Renal cortex interstitium (tissue), 15 donors: ENCODE data around the gene TLCD1. TPM values are rescaled to one million over a fixed set of nuclear protein-coding genes. Genes with fewer than 3 reads are reported as not detected.

Experiments used
- DNase-seq, 11 donors: peaks; one replicate each; pipeline ENCODE4 v3.0.0-alpha.2; 2013; ENCODE audit warnings: low read depth in 9 of 11, low spot score in 4 of 11; ENCODE audit errors: extremely low read depth in 1 of 11
- long read RNA-seq, 16 experiments: transcript quantifications; one replicate each; lab custom pipeline, GENCODE V29; 2026
- polyA plus RNA-seq, 3 donors: library from polyadenylated mRNA; unstranded; fragments of 120-200 nt; gene quantifications; one replicate each; pipeline ENCODE4 v1.2.1, GENCODE V29; 2013; ENCODE audit not compliant: insufficient read length in 3 of 3

The TLCD1 gene, protein sequence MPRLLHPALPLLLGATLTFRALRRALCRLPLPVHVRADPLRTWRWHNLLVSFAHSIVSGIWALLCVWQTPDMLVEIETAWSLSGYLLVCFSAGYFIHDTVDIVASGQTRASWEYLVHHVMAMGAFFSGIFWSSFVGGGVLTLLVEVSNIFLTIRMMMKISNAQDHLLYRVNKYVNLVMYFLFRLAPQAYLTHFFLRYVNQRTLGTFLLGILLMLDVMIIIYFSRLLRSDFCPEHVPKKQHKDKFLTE
- polyA plus RNA-seq: 10 to 100 TPM; 14.7 to 16.3 (median 16.1) TPM
- long read RNA-seq, donor 1, transcript TLCD1-201 (4 exons, 1,017 nt): major isoform, 5 of 6 reads
- long read RNA-seq, donor 1, partial matches to known transcripts: 0 of 6 reads
- long read RNA-seq, donor 1, other reads (novel, unspliced or antisense): 0 of 6 reads
- long read RNA-seq, donor 2, transcript TLCD1-201 (4 exons, 1,017 nt): major isoform, 5 of 5 reads
- long read RNA-seq, donor 2, partial matches to known transcripts: 0 of 5 reads
- long read RNA-seq, donor 2, other reads (novel, unspliced or antisense): 0 of 5 reads
- long read RNA-seq, donor 3, transcript TLCD1-201 (4 exons, 1,017 nt): major isoform, 8 of 10 reads
- long read RNA-seq, donor 3, partial matches to known transcripts: 0 of 10 reads
- long read RNA-seq, donor 3, other reads (novel, unspliced or antisense): 0 of 10 reads
- long read RNA-seq, donor 4, transcript TLCD1-201 (4 exons, 1,017 nt): major isoform, 6 of 7 reads
- long read RNA-seq, donor 4, partial matches to known transcripts: 0 of 7 reads
- long read RNA-seq, donor 4, other reads (novel, unspliced or antisense): 0 of 7 reads
- long read RNA-seq, donor 5: 0 reads
- long read RNA-seq, donor 6, partial matches to known transcripts: 0 of 1 reads
- long read RNA-seq, donor 6, other reads (novel, unspliced or antisense): 0 of 1 reads
- long read RNA-seq, donor 7, transcript TLCD1-201 (4 exons, 1,017 nt): major isoform, 5 of 6 reads
- long read RNA-seq, donor 7, partial matches to known transcripts: 0 of 6 reads
- long read RNA-seq, donor 7, other reads (novel, unspliced or antisense): 0 of 6 reads
- long read RNA-seq, donor 8: 0 reads
- long read RNA-seq, donor 9, transcript TLCD1-201 (4 exons, 1,017 nt): major isoform, 5 of 6 reads
- long read RNA-seq, donor 9, partial matches to known transcripts: 0 of 6 reads
- long read RNA-seq, donor 9, other reads (novel, unspliced or antisense): 0 of 6 reads
- long read RNA-seq, donor 10, partial matches to known transcripts: 0 of 6 reads
- long read RNA-seq, donor 10, other reads (novel, unspliced or antisense): 0 of 6 reads
- long read RNA-seq, donor 11, partial matches to known transcripts: 0 of 5 reads
- long read RNA-seq, donor 11, other reads (novel, unspliced or antisense): 0 of 5 reads
- long read RNA-seq, donor 12, partial matches to known transcripts: 0 of 2 reads
- long read RNA-seq, donor 12, other reads (novel, unspliced or antisense): 0 of 2 reads
- long read RNA-seq, donor 13: 0 reads
- long read RNA-seq, donor 14, transcript TLCD1-201 (4 exons, 1,017 nt): major isoform, 5 of 5 reads
- long read RNA-seq, donor 14, partial matches to known transcripts: 0 of 5 reads
- long read RNA-seq, donor 14, other reads (novel, unspliced or antisense): 0 of 5 reads
- long read RNA-seq, donor 15, partial matches to known transcripts: 0 of 2 reads
- long read RNA-seq, donor 15, other reads (novel, unspliced or antisense): 0 of 2 reads
- long read RNA-seq, donor 16, transcript TLCD1-201 (4 exons, 1,017 nt): major isoform, 10 of 12 reads
- long read RNA-seq, donor 16, partial matches to known transcripts: 0 of 12 reads
- long read RNA-seq, donor 16, other reads (novel, unspliced or antisense): 0 of 12 reads

DNA sequence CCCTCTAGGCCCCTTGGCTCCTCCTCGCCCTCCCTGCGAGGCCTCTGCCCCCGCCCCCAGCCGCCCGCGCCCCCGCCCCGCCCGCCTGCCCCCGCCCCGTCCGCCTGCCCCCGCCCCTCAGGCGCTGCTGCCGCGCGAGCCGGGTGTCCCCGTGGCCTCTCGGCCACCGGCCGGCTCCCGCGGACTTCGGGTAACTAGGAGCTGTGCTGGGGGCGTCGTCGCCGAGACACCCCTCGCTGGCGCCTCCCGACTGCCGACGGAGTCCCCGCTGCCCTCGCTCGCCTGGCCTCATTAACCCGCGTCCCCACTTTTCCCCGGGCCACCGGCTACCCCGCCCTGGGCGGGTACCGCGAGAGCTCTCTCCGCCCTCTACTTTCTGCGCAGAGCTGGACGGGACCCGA is at the start of gene TLCD1:
TLCD1 (minus strand) TSS at position 8 of the 401 bp plus-strand sequence. CDS start 136 bp downstream, outside the sequence.
- peak in 1 of 11 donors; percentile 54 for DNase-seq

DNA sequence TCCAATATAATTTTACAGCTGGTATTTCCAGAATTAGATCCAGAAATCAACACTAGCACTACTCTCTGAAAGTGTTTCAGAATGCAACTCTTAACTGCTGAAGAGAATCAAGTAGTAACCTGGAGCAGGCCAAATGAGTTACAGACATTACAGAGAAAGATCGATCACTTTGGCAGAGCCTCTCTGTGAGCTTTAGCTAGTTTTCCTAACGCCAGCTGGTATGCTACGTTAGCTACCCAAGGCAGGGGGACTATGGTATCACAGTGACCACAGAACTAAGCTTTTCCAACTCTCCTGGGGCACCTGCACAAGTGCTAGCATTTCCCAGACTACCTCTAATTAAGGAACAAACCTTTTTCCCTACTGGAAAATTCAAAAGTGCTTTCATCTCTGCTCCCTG is 48.2 kb upstream of the TLCD1 start:
- DNase-seq: no peak

DNA sequence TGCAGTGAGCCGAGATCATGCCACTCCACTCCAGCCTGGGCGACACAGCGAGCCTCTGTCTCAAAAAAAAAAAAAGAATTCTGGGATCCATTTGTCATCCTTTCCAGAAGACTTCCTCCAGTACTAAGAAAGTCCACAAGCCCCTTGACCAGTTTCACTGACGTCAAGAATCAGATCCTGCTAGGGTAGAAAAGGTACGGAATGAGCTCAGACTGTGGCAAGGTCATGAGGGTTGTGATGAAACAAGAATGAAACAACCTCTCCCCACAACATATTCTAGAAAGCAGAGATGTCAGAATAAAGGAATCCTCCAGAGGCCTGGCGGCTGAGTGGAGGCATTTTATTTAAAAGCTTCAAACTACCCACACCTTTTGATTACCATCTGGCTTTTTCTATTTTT is 47.7 kb upstream of the TLCD1 start:
- DNase-seq: no peak

DNA sequence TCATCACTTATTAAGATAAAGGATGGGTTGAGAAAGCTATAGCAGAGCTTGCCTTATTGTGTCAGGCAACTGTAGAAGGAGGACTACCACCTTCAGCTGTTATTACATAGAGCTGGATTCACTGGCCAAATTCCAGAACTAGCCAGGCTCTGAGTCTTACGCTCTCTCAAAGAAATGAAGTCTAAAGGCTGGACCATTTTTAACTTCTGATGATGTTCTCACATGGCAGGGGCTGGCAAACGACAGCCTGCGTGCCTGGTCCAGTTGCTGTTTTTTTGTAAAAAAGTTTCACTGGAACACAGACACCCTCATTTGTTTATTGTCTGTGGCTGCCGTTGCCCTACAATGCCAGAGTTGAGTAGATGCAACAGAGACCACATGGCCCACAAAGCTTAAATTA is 39.0 kb upstream of the TLCD1 start:
- DNase-seq: no peak

DNA sequence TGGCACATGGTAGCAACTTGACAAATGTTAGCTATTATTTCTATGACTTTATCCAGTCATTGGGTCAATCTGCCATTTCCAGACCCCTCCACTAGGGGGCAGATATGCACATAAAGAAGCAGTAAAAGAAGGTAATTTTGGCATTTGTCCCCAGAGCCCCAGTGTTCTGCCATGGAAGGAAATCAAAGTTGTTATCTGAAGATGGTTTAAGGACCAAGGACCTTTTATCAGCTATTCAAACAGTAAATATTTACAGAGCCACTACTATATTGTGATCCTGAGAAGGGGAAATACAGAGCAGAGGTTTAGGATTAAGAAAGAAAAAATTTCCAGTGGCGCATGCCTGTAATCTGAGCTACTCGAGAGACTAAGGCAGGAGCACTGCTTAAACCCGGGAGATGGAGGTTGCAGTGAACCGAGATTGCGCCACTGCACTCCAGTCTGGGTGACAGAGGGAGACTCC is 37.8 kb upstream of the TLCD1 start:
- DNase-seq: peak in 5 of 11 donors; percentile 36 to 58 (median 53)

DNA sequence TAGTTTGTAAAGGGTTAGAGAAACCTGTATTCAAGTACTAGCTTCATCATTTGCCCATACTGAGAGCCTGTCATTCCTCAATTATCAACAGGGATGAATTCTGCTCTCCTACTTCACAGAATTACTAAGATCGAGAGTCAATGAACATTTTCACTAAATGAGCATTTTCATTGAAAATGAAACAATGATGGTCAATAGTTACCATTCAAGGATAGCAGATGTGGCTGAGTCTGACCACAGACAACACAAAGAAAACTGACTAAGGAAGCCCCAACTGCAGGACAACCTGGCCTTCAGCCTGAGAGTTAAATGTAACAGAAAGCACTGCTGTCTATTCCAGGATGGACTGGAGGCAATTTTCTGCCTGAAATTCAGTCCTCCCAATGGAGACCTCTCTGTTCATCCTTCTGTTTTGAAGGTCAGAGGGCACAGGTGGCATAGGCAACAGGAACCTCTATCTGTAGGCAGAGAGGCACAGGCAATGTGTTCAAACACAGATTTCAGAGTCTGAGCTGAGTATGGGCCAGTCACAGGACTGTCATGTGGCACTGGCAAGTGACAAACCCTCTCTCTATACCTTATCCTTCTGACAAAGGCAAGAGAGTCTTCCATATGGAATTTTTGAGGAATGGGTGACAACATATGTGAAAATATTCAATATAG is 37.2 kb upstream of the TLCD1 start:
- no peak for DNase-seq

DNA sequence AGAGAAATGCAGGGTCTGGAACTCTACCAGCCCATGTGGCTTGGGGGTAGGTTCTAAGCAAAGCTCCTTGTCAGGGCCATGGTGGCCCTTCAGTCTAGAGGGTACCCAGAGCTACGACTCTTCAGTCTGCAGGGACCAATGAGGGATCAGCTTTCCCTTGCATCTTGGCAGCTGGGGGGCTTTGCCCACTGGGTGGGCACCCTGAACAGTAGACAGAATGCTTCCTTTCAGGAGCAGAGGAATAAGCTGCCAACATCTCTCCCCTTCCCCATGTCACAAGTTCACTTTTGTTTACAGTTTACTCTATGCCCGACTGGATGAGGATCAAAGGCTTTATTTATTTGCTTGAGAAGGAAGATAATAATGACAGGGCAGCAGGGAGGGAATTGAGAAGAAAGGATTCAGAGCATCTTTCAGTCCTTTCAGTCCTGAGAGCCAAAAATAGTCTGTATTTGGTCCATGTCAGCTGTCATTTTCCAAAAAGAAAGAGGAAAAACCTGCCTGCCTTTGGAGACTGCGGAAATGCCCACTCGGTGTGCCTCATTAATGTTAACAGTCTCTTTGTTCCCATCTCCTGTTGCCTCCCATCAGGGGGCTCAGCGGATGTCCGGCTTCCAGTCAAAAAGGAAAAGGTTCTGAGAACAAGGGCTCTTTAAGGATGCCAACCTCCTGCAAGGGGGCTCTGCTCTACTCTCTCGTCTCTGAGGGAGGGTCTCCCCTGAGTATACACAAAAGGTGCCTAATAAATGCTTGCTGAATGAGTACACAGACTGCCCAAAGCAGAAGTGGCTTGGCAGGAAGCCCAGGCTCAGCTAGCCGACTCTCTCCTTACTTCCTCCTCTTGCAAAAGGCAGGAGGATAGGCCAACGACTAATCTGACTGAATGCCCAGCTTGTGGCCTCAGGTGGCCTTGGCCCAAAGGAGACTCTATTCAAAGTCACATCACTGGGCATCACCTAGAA is 34.8 kb upstream of the TLCD1 start:
- DNase-seq: no peak

DNA sequence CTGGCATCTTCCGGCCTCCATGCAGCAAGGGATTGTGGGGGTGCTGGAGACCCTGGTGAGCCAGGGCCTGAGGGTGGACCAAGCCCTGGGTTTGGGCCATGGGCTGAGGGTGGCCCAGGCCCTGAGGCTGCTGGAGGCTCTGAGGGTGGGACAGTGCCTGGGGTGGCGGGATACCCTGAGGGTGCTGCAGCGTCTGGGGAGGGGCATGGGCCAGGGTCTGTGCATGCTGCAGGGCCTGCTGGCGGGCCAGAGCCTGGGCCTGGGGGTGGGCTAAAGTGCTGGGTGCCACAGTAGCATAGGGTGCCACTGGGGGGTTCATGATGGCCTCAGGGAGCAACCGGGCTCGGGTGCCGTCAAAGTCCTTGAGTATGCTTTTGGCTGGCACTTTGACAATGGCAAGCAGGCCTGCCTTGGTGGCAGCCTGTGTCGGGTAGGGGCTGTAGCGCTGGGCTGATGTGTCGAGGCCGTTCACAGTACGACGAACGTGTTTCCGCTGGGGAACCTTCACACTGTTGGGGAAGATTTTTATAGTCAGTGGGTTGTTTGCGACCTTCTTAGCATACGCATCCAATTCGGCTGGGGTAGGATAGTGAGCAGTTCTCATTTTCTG is 33.3 kb upstream of the TLCD1 start:
- no peak for DNase-seq

DNA sequence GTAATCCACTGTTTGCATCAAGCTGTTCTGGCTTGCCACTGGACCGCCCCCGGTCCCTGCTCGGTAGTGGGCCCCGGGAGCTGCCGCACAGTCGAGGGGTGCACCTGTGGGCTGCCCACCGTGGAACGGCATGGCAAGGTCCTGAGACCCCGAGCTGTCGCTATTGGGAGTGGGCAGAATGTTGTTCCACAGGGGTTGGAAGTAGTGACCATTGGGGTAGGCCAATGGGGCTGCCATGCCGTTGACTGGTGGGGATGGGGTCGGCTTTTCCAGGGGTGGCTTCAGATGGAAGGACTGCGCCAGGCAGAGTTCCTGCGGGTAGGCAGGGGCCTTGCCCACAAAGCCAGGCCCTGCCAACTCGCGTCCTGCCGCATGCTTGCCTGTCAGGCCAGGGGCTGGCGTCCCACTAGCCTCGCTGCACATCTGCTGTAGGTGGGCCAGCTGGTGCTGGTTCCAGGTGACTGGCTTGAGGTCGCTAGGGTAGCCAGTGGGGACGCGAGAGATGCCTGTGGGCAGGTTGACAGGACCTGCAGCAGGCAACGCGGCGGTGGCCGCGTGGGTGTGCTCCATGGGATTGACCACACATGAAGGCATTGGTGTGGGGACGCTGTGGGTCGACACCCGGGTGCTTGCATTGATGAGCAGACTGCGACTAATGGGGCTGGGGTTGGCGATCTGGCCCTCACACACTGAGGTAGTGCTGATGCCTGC is 32.5 kb upstream of the TLCD1 start:
- no peak for DNase-seq

DNA sequence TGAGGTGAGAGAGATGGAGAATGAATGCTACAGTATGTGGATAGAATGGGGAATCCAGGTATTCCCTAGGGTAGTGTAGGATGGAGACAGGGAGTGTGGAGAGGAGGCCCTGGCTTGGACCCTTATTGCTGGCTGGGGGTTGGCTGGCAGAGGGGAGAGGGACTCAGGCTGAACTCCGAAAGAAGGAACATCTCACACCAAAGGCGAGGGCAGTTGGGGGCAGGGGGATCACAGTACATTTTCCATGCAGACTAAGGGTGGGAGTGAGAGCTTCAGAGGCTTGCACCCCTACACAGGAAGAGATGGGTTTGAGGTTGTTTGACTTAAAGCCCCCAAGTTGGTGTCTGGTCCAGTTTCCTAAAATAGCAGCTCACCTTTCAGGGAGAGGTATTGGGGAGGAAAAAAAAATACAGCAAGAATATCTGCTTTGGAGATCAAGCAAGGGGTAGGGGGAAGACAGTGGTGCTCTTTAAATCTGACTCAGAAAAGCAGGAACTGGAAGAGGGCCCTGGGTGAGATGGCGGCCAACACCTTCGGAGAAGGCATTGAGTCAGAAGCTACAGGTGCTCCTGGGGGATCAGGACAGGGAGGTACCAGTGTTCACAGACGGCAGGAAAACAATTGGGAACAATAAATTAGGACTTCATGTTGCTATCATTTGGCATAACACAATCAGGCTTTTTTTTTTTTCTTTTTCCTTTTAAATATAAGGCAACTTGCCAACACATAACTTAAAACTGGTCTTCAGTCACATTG is 30.2 kb upstream of the TLCD1 start:
- no peak for DNase-seq

DNA sequence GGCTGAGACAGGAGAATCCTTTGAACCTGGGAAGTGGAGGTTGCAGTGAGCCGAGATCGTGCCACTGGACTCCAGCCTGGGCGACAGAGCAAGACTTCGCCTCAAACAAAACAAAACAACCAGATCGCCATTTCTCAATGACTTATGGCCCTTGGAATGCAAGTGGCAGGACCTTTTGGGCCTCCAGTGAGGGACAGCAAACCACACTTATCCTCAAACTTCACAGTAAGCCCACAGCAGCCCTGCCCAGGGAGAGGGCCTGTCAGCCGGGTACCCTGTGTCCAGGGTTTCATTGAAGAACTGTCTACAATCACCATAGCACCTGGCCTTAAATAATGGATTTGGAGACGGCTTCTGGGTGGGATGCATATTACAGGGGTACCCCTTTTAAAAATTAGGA is 29.5 kb upstream of the TLCD1 start:
- no peak for DNase-seq

DNA sequence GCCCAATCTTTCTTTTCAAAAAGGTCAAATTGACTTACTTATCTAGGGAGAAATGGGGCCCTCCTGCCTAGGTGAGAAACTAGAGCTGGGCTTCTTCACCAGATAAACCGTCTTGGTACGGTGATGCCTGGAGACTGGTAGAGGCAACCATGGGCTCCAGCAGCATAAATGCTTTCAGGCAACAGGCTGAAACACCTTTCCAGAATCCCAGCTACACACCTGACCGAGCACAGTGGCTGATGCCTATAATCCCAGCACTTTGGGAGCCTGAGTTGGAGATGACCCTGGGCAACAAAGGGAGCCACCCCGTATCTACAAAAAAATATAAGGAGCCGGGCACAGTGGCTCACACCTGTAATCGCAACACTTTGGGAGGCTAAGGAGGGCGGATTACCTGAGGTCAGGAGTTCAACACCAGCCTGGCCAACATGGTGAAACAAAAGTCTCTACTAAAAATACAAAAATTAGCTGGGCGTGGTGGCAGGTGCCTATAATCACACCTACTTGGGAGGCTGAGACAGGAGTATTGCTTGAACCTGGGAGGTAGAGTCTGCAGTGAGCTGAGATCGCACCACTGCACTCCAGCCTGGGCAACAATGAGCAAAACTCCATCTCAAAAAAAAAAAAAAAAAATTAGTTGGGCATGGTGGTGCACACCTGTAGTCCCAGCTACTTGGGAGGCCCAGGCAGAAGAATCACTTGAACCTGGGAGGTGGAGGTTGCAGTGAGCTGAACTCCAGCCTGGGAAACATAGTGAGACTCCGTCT is 25.8 kb upstream of the TLCD1 start:
- DNase-seq: no peak

DNA sequence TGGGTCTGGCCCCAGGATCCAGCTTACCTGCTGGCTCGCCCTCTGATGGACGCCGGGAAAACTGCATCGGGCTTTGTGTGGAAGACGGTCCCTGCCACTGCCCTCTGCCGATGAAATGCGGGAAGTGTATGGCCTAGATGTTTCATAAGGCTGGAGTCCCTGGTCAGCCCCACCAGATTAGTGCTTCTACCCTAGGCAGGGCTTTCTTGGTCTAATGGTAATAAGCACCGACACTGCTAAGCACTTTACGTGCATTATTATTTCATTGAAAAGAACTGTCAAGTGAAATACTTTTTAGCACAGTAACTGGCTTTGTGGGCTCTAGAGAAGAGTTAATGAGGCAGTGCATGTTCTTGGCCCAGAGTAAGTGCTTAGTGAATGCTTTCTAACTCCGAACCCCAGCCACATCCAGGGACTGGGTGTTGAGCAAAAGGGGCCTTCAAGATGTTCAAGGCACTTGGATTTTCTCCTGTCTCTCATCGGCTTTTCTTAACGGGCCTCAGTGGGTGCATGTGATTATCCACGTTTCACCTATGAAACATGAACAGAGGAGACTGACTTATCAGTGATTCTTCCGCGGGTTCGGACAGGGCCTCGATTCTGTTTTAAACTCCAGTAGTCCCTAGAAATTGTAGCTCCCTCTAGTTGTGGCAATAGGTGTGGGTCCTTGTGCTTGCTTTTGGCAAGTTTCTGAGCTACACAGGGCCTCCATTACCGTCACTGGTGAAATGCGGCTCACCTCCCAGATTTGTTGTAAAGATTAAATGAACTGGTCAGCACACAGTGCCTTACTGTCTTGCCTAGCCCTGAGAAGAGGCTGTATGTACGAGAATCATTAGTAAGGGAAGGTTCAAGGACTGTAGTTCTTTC is 24.4 kb upstream of the TLCD1 start:
- DNase-seq: peak in 8 of 11 donors; percentile 78 to 91 (median 86)
